Stimulated activated naive CD8-positive, alpha-beta T cell treated with anti-CD3 and anti-CD28 coated beads, Interleukin-15, Interleukin-2, amounts not matched to agents 100 ng/mL and 50 ng/mL, for 24 hours (primary cell): ENCODE measurements around the gene TBC1D13.

Experiments used
- H3K27ac Mint-ChIP-seq: one replicate; pipeline ENCODE4 v1.8.0; 2021; ENCODE audit warnings: mild to moderate bottlenecking, mixed read lengths
- H3K27me3 Mint-ChIP-seq: one replicate; pipeline ENCODE4 v1.8.0; 2021; ENCODE audit warnings: mixed read lengths
- H3K36me3 Mint-ChIP-seq: one replicate; pipeline ENCODE4 v1.8.0; 2021; ENCODE audit warnings: low read depth, mixed read lengths
- H3K4me1 Mint-ChIP-seq: one replicate; pipeline ENCODE4 v1.8.0; 2021; ENCODE audit warnings: low read depth, mixed read lengths
- H3K4me3 Mint-ChIP-seq: one replicate; pipeline ENCODE4 v1.8.0; 2021; ENCODE audit warnings: mild to moderate bottlenecking, mixed read lengths
- H3K9me3 Mint-ChIP-seq: one replicate; pipeline ENCODE4 v1.8.0; 2021; ENCODE audit warnings: mixed read lengths

The TBC1D13 gene

DNA sequence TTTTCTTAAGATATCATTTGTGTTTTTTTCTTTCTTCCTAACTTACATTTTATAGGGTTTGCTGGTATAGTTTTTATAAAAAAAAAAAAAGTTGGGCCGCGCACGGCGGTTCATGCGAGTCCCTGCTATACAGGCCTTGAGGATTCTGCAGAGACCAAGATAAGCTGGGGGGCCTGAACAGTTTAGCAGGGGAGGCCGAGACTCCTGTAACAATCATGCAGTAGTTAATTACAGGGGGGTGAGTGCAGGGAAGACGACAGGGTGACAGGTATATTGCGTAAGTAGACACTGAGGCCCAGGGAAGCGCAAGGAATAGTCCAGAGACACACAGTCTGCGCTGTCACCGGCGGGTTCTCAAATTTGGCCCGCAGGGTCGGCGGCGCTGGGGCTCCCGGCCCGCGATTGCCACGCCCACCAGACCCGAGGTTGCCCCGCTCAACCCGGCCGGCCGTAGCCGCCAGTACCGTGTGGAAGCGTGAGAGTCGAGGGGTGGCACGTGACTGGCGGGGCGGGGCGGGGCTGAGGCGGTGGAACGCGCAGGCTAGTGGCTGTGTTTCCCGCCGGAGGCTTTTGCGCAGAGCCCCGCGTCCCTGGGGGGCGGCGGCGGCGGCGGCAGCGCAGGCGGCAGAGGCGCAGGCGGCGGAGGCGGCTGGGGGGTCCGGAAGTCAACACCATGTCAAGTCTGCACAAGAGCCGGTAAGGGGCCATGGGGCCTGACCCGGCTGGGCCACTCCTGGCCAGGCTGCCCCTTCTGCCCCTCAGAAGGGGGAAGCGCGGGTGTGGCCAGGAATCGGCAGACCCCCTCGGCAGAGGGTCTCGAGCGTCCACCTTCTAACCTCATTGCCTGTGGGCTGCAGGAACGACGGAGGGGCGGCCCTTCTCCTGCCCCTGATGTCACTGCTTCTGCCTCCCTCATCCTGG, at the start of gene TBC1D13:
Gene TBC1D13 (plus strand): TSS at position 573 of the 921 bp plus-strand sequence. CDS start 101 bp downstream, at position 674.
- H3K9me3 Mint-ChIP-seq: no peaks in the 10 kb centered on the region
- peaks cover 32% of the 10 kb centered on the region for H3K4me1 Mint-ChIP-seq
- H3K36me3 Mint-ChIP-seq: no peaks in the 10 kb centered on the region
- H3K4me3 Mint-ChIP-seq: peak within 1 kb of the TSS; percentile 90
- no peaks in the 10 kb centered on the region for H3K27me3 Mint-ChIP-seq
- peak within 1 kb of the TSS; percentile 83 for H3K27ac Mint-ChIP-seq

DNA sequence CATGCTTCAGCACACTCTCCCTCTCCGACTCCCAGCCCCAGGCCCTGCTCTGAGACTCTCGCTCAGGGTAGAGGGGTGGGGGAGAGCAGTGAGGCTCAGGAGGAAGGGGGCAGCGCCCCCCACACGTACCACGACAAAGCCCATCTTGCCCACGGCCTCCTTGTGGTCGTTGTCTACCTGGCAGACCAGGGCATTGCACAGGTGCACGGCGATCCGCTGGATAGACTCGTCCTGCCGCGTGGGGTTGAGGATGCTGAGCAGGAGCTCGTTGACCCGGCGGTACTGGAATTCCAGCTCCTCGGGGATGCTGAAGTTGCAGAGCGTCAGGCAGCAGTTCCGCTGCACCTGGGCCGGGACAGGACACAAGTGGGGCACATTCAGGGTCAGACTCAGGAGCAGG, 44.7 kb upstream of the TBC1D13 start:
- Mint-ChIP-seq H3K27ac (no peak overlapping the region), H3K4me1 (no peaks in the 10 kb centered on the region), H3K36me3 (peaks cover 7% of the 10 kb centered on the region), H3K27me3 (no peaks in the 10 kb centered on the region), H3K4me3 (no peak overlapping the region), H3K9me3 (no peaks in the 10 kb centered on the region)

- H3K4me1 Mint-ChIP-seq: no peaks in the 10 kb centered on the region
- H3K4me3 Mint-ChIP-seq: no peak overlapping the region
- H3K36me3 Mint-ChIP-seq: peaks cover 5% of the 10 kb centered on the region
- H3K27me3 Mint-ChIP-seq: no peaks in the 10 kb centered on the region
- no peaks in the 10 kb centered on the region for H3K9me3 Mint-ChIP-seq
- H3K27ac Mint-ChIP-seq: no peak overlapping the region
Measured at GRCh38 chr9:128743421-128743820, 43.6 kb upstream of the TBC1D13 start.

- H3K4me3 Mint-ChIP-seq: no peak overlapping the region
- H3K9me3 Mint-ChIP-seq: no peaks in the 10 kb centered on the region
- no peak overlapping the region for H3K27ac Mint-ChIP-seq
- H3K27me3 Mint-ChIP-seq: no peaks in the 10 kb centered on the region
- peaks cover 4% of the 10 kb centered on the region for H3K36me3 Mint-ChIP-seq
- H3K4me1 Mint-ChIP-seq: no peaks in the 10 kb centered on the region
Measured at GRCh38 chr9:128747241-128747640, 39.8 kb upstream of the TBC1D13 start.

- Mint-ChIP-seq H3K27me3 (no peaks in the 10 kb centered on the region), H3K4me3 (no peak overlapping the region), H3K27ac (no peak overlapping the region), H3K36me3 (peaks cover 4% of the 10 kb centered on the region), H3K9me3 (no peaks in the 10 kb centered on the region), H3K4me1 (no peaks in the 10 kb centered on the region)
Measured at GRCh38 chr9:128750926-128751595, 36.0 kb upstream of the TBC1D13 start.

- Mint-ChIP-seq H3K27me3 (no peaks in the 10 kb centered on the region), H3K4me3 (no peak overlapping the region), H3K9me3 (no peaks in the 10 kb centered on the region), H3K36me3 (peaks cover 4% of the 10 kb centered on the region), H3K27ac (no peak overlapping the region), H3K4me1 (no peaks in the 10 kb centered on the region)
Measured at GRCh38 chr9:128753627-128754026, 33.4 kb upstream of the TBC1D13 start.

- Mint-ChIP-seq H3K4me3 (no peak overlapping the region), H3K4me1 (no peaks in the 10 kb centered on the region), H3K36me3 (no peaks in the 10 kb centered on the region), H3K9me3 (no peaks in the 10 kb centered on the region), H3K27me3 (no peaks in the 10 kb centered on the region), H3K27ac (no peak overlapping the region)
Measured at GRCh38 chr9:128757602-128758001, 29.5 kb upstream of the TBC1D13 start.

GRCh38 chr9:128762671-128763449, 24.2 kb upstream of the TBC1D13 start:
- Mint-ChIP-seq H3K36me3 (peaks cover 4% of the 10 kb centered on the region), H3K4me3 (no peak overlapping the region), H3K4me1 (peaks cover 3% of the 10 kb centered on the region), H3K9me3 (no peaks in the 10 kb centered on the region), H3K27me3 (no peaks in the 10 kb centered on the region), H3K27ac (no peak overlapping the region)

- Mint-ChIP-seq H3K4me1 (peaks cover 7% of the 10 kb centered on the region), H3K9me3 (no peaks in the 10 kb centered on the region), H3K27me3 (no peaks in the 10 kb centered on the region), H3K4me3 (no peak overlapping the region), H3K36me3 (peaks cover 4% of the 10 kb centered on the region), H3K27ac (no peak overlapping the region)
Measured at GRCh38 chr9:128764361-128764760, 22.7 kb upstream of the TBC1D13 start.

GRCh38 chr9:128765499-128765898, 21.6 kb upstream of the TBC1D13 start:
- Mint-ChIP-seq H3K27me3 (no peaks in the 10 kb centered on the region), H3K36me3 (peaks cover 4% of the 10 kb centered on the region), H3K4me3 (no peak overlapping the region), H3K4me1 (peaks cover 15% of the 10 kb centered on the region), H3K9me3 (no peaks in the 10 kb centered on the region), H3K27ac (no peak overlapping the region)

DNA sequence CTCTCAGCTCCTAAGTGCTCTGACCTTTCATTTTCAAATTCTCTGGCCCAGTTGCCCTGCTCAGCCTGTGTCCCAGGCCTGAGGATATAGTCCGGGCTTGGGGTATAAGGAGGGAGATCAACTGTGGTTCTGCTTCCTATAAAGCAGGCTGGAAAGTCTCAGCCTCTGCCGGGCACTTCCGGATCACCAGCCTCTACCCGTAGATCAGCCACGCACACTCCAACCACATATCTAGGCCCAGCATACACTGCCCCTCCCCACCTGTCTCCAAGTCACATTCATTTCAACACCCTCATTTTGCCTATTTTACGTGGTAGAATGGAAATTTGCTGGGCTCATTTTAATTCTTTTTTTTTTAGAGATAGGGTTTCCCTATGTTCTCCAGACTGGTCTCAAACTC, 18.4 kb upstream of the TBC1D13 start:
- H3K4me3 Mint-ChIP-seq: no peak overlapping the region
- H3K4me1 Mint-ChIP-seq: peaks cover 25% of the 10 kb centered on the region
- no peak overlapping the region for H3K27ac Mint-ChIP-seq
- no peaks in the 10 kb centered on the region for H3K27me3 Mint-ChIP-seq
- no peaks in the 10 kb centered on the region for H3K9me3 Mint-ChIP-seq
- H3K36me3 Mint-ChIP-seq: peaks cover 4% of the 10 kb centered on the region

DNA sequence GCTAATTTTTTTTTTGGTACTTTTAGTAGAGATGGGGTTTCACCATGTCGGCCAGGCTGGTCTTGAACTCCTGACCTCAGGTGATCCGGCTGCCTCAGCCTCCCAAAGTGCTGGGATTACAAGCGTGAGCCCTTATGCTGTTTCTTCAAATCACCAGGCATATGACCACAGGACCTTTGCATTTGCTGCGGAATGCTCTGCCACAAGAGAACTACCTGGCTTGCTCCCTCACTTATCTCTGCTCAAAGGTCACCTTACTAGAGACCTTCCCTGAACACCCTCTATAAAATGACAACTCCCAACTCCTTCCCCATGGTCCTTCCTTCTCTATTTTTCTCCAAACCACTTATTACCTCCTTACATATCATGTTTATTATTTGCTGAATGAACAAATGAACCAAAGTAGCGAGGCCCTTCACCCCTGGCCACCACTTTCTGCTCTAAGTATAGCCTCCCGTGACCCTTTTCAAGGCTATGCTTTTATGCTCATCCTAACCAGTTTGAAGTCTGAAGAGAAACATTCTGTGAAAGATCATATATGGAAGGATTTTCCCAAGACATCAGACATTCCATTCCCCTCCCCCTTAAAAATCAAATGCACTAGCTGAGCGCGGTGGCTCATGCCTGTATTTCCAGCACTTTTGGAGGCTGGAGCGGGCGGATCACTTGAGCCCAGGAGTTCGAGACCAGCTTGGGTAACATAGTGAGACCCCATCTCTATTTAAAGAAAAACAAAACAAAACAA, 16.6 kb upstream of the TBC1D13 start:
- Mint-ChIP-seq H3K36me3 (peaks cover 4% of the 10 kb centered on the region), H3K9me3 (no peaks in the 10 kb centered on the region), H3K27ac (peak overlapping the region; percentile 92), H3K4me1 (peaks cover 22% of the 10 kb centered on the region), H3K4me3 (peak overlapping the region; percentile 94), H3K27me3 (no peaks in the 10 kb centered on the region)

DNA sequence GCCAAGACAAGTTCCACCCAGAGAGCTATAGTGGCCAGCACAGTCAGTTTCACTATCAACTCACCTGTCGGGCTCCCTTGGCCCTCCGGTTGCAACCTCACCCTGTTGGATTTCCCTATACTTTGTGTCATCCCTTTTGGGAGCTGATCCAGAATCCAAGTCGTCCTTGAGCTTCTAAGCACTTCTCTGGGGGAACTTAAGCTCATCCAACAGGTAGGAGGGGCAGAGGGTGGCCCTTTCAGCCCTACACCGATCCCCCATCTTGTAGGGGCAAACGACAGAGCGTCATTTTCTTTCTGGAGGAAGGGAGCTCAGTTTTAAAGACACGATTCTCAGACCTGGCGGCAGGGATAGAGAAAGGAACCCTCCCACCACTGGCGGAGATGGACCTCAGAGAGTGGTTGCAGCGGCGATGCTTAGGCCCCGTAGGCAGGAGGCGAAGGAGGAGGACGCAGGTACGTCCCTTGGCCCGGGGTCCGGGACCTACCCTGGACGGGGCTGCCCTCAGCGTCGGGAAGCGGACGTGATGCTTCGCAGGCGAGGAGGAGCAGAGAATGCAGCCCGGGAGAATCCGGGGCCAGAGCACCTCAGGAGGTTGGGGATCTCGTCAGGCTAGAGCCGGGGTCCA, 15.8 kb upstream of the TBC1D13 start:
- Mint-ChIP-seq H3K4me3 (peak overlapping the region; percentile 94), H3K27ac (peak overlapping the region; percentile 92), H3K4me1 (peaks cover 22% of the 10 kb centered on the region), H3K36me3 (peaks cover 4% of the 10 kb centered on the region), H3K9me3 (no peaks in the 10 kb centered on the region), H3K27me3 (no peaks in the 10 kb centered on the region)
